ENCODE data around the gene RGPD5. TPM values are rescaled to one million over a fixed set of nuclear protein-coding genes. Genes with fewer than 3 reads are reported as not detected.
A peak's percentile ranks its signal among the peaks of the same experiment; 100 is the strongest.
"Not testable (repeated sequence)": the region's sequence is repeated elsewhere in the genome, so short reads cannot be mapped to it uniquely, and the experiment has no call there.

RGPD5 gene
- 41.0 and 55.7 TPM in 2 replicates for total RNA-seq
- long read RNA-seq, partial matches to known transcripts = 13 of 17 reads
- long read RNA-seq, other reads (novel, unspliced or antisense) = 4 of 17 reads

- H3K27me3 Mint-ChIP-seq (ENCODE audit: low read depth); H3K4me1 Mint-ChIP-seq; H3K27ac Mint-ChIP-seq (ENCODE audit: unreplicated experiment); H3K4me3 Mint-ChIP-seq; H3K36me3 Mint-ChIP-seq (ENCODE audit: low read depth); H3K9me3 Mint-ChIP-seq; DNase-seq (ENCODE audit: low read depth, low spot score): not testable (repeated sequence)
Observed at GRCh38 chr2:109794074-109794737, at the start of gene RGPD5. TSS of gene RGPD5 (plus strand) at chr2:109794305. CDS start at chr2:109794466, 161 bp downstream.

- H3K36me3 Mint-ChIP-seq (ENCODE audit: low read depth); H3K27ac Mint-ChIP-seq (ENCODE audit: unreplicated experiment); DNase-seq (ENCODE audit: low read depth, low spot score); H3K4me3 Mint-ChIP-seq; H3K9me3 Mint-ChIP-seq; H3K27me3 Mint-ChIP-seq (ENCODE audit: low read depth); H3K4me1 Mint-ChIP-seq: not testable (repeated sequence)
Observed at GRCh38 chr2:109751572-109751971, 42.5 kb upstream of the RGPD5 start.

- not testable (repeated sequence) for H3K36me3 Mint-ChIP-seq (ENCODE audit: low read depth); H3K4me1 Mint-ChIP-seq; H3K4me3 Mint-ChIP-seq; H3K27ac Mint-ChIP-seq (ENCODE audit: unreplicated experiment); DNase-seq (ENCODE audit: low read depth, low spot score); H3K9me3 Mint-ChIP-seq; H3K27me3 Mint-ChIP-seq (ENCODE audit: low read depth)
Observed at GRCh38 chr2:109757163-109757824, 36.8 kb upstream of the RGPD5 start.

- H3K4me3 Mint-ChIP-seq = peak overlapping the region; percentile 78
- DNase-seq (ENCODE audit: low read depth, low spot score); H3K9me3 Mint-ChIP-seq; H3K27me3 Mint-ChIP-seq (ENCODE audit: low read depth); H3K36me3 Mint-ChIP-seq (ENCODE audit: low read depth); H3K27ac Mint-ChIP-seq (ENCODE audit: unreplicated experiment); H3K4me1 Mint-ChIP-seq: not testable (repeated sequence)
Observed at GRCh38 chr2:109760265-109761042, 33.7 kb upstream of the RGPD5 start.

- H3K4me3 Mint-ChIP-seq; H3K27ac Mint-ChIP-seq (ENCODE audit: unreplicated experiment); H3K9me3 Mint-ChIP-seq; H3K36me3 Mint-ChIP-seq (ENCODE audit: low read depth); DNase-seq (ENCODE audit: low read depth, low spot score); H3K27me3 Mint-ChIP-seq (ENCODE audit: low read depth); H3K4me1 Mint-ChIP-seq: not testable (repeated sequence)
Observed at GRCh38 chr2:109761043-109761454, 33.1 kb upstream of the RGPD5 start.

GRCh38 chr2:109761976-109762375 is 32.1 kb upstream of the RGPD5 start:
- not testable (repeated sequence) for H3K27me3 Mint-ChIP-seq (ENCODE audit: low read depth); DNase-seq (ENCODE audit: low read depth, low spot score); H3K4me3 Mint-ChIP-seq; H3K9me3 Mint-ChIP-seq; H3K36me3 Mint-ChIP-seq (ENCODE audit: low read depth); H3K4me1 Mint-ChIP-seq; H3K27ac Mint-ChIP-seq (ENCODE audit: unreplicated experiment)

GRCh38 chr2:109766074-109766473 is 28.0 kb upstream of the RGPD5 start:
- H3K4me3 Mint-ChIP-seq; H3K9me3 Mint-ChIP-seq; H3K27me3 Mint-ChIP-seq (ENCODE audit: low read depth); H3K27ac Mint-ChIP-seq (ENCODE audit: unreplicated experiment); H3K4me1 Mint-ChIP-seq; H3K36me3 Mint-ChIP-seq (ENCODE audit: low read depth); DNase-seq (ENCODE audit: low read depth, low spot score): not testable (repeated sequence)

- H3K4me3 Mint-ChIP-seq; H3K4me1 Mint-ChIP-seq; H3K36me3 Mint-ChIP-seq (ENCODE audit: low read depth); H3K27ac Mint-ChIP-seq (ENCODE audit: unreplicated experiment); H3K9me3 Mint-ChIP-seq; DNase-seq (ENCODE audit: low read depth, low spot score); H3K27me3 Mint-ChIP-seq (ENCODE audit: low read depth): not testable (repeated sequence)
Observed at GRCh38 chr2:109766886-109767578, 27.1 kb upstream of the RGPD5 start.

GRCh38 chr2:109768934-109769333 is 25.2 kb upstream of the RGPD5 start:
- H3K4me1 Mint-ChIP-seq; H3K4me3 Mint-ChIP-seq; H3K36me3 Mint-ChIP-seq (ENCODE audit: low read depth); H3K27me3 Mint-ChIP-seq (ENCODE audit: low read depth); DNase-seq (ENCODE audit: low read depth, low spot score); H3K9me3 Mint-ChIP-seq; H3K27ac Mint-ChIP-seq (ENCODE audit: unreplicated experiment): not testable (repeated sequence)

- not testable (repeated sequence) for H3K36me3 Mint-ChIP-seq (ENCODE audit: low read depth); H3K4me1 Mint-ChIP-seq; H3K9me3 Mint-ChIP-seq; H3K27me3 Mint-ChIP-seq (ENCODE audit: low read depth); H3K27ac Mint-ChIP-seq (ENCODE audit: unreplicated experiment); DNase-seq (ENCODE audit: low read depth, low spot score); H3K4me3 Mint-ChIP-seq
Observed at GRCh38 chr2:109779118-109779517, 15.0 kb upstream of the RGPD5 start.

- not testable (repeated sequence) for H3K36me3 Mint-ChIP-seq (ENCODE audit: low read depth); H3K27me3 Mint-ChIP-seq (ENCODE audit: low read depth)
Observed at GRCh38 chr2:109781147-109781816, 12.8 kb upstream of the RGPD5 start.

GRCh38 chr2:109782446-109782993 is 11.6 kb upstream of the RGPD5 start:
- H3K4me1 Mint-ChIP-seq; H3K9me3 Mint-ChIP-seq; H3K36me3 Mint-ChIP-seq (ENCODE audit: low read depth); H3K4me3 Mint-ChIP-seq; H3K27ac Mint-ChIP-seq (ENCODE audit: unreplicated experiment); H3K27me3 Mint-ChIP-seq (ENCODE audit: low read depth); DNase-seq (ENCODE audit: low read depth, low spot score): not testable (repeated sequence)

More at GRCh38 chr2:109781147-109781816, 12.8 kb upstream of the RGPD5 start:
- H3K4me3 Mint-ChIP-seq; H3K27ac Mint-ChIP-seq (ENCODE audit: unreplicated experiment); H3K9me3 Mint-ChIP-seq; H3K4me1 Mint-ChIP-seq; DNase-seq (ENCODE audit: low read depth, low spot score): not testable (repeated sequence)
